Natural killer cell (primary cell): Measurements from ENCODE around the gene FKBP1A. TPM values are rescaled to one million over a fixed set of nuclear protein-coding genes. Genes with fewer than 3 reads are reported as not detected.

ENCODE experiments used
- ATAC-seq, 3 donors: fragments of 150-1000 bp in 2 of 3; fragments of 200-7000 bp in 1 of 3; cut with Tn5 transposase; 1 replicate in 1 of 3; 2 replicates in 2 of 3; pipeline ENCODE4 v1.10.0; 2021; ENCODE audit warnings: mild to moderate bottlenecking in 2 of 3, moderate library complexity in 2 of 3
- DNase-seq, 2 donors: peaks; one replicate each; pipeline versions ENCODE4 v3.0.0 to v3.0.0-alpha.2; 2013 to 2021; ENCODE audit warnings: mixed read lengths in 1 of 2
- H3K27ac ChIP-seq: one replicate; pipeline ENCODE4 v1.5.1; 2013; ENCODE audit warnings: mild to moderate bottlenecking, low read length
- H3K27me3 ChIP-seq: one replicate; pipeline ENCODE4 v1.6.1; 2013; ENCODE audit warnings: low read length; ENCODE audit not compliant: control insufficient read depth, insufficient read depth
- H3K36me3 ChIP-seq: one replicate; pipeline ENCODE4 v1.6.1; 2013; ENCODE audit warnings: low read length; ENCODE audit not compliant: control insufficient read depth, insufficient read depth
- H3K4me1 ChIP-seq: one replicate; pipeline ENCODE4 v1.6.1; 2013; ENCODE audit warnings: low read length; ENCODE audit not compliant: control insufficient read depth, insufficient read depth
- H3K4me3 ChIP-seq: one replicate; pipeline ENCODE4 v1.5.1; 2013; ENCODE audit warnings: low read length
- H3K9me3 ChIP-seq: one replicate; pipeline ENCODE4 v1.6.1; 2013; ENCODE audit warnings: low read length; ENCODE audit not compliant: control insufficient read depth, insufficient read depth
- H3K27ac Mint-ChIP-seq, 2 donors: one replicate each; pipeline ENCODE4 v1.8.0; 2022; ENCODE audit warnings: mild to moderate bottlenecking in 2 of 2, mixed read lengths in 2 of 2, moderate library complexity in 1 of 2
- H3K27me3 Mint-ChIP-seq, 2 donors: one replicate each; pipeline ENCODE4 v1.8.0; 2022; ENCODE audit warnings: low read depth in 2 of 2, mixed read lengths in 2 of 2
- H3K36me3 Mint-ChIP-seq: one replicate; pipeline ENCODE4 v1.8.0; 2022; ENCODE audit warnings: mixed read lengths
- H3K4me1 Mint-ChIP-seq, 2 donors: one replicate each; pipeline ENCODE4 v1.8.0; 2022; ENCODE audit warnings: mixed read lengths in 2 of 2
- H3K4me3 Mint-ChIP-seq: one replicate; pipeline ENCODE4 v1.8.0; 2022; ENCODE audit warnings: mild to moderate bottlenecking, moderate library complexity, mixed read lengths
- H3K9me3 Mint-ChIP-seq, 2 donors: one replicate each; pipeline ENCODE4 v1.8.0; 2022; ENCODE audit warnings: mixed read lengths in 2 of 2
- CTCF ChIP-seq: fragments of 200-600 bp; IDR thresholded peaks from one replicate; pipeline ENCODE4 v1.8.0; 2022; ENCODE audit warnings: antibody characterized with exemption
- WGBS: methylation state at CpG from one replicate; pipeline ENCODE4 v1.1.7; 2013; ENCODE audit warnings: missing lambda C conversion rate; ENCODE audit not compliant: insufficient coverage; 5-methylcytosine and 5-hydroxymethylcytosine counted together
- intact Hi-C: fragments of 100-400 bp; cut with micrococcal nuclease; formaldehyde crosslinking; loops from one replicate; pipeline ENCODE4 v1.14.2; 2022
- total RNA-seq, 4 donors: library from RNA; stranded (reverse); fragments of 120-200 nt in 1 of 4; gene quantifications; one replicate each; pipeline versions ENCODE4 v1.2.3 to v1.2.4, GENCODE V29; 2013 to 2022

Gene FKBP1A
- total RNA-seq, 3 donors from 2014 or later (not counting 1 experiment from before 2014, with no cell fraction given) = 74.6 to 76.4 (median 75.4) TPM

- peaks cover 31 to 32% of the 10 kb centered on the region in 2 donors for H3K4me1 Mint-ChIP-seq
- H3K4me3 Mint-ChIP-seq = no peak overlapping the region
- H3K36me3 Mint-ChIP-seq = peaks cover 17% of the 10 kb centered on the region
- no peaks in the 10 kb centered on the region for H3K27me3 Mint-ChIP-seq
- H3K27ac Mint-ChIP-seq = no peak overlapping the region
- intact Hi-C loops = no loop called here
- Histone ChIP-seq H3K9me3 (no peaks in the 10 kb centered on the region), H3K27me3 (no peaks in the 10 kb centered on the region), H3K36me3 (peaks cover 13% of the 10 kb centered on the region), H3K4me1 (peaks cover 13% of the 10 kb centered on the region), H3K27ac (no peak overlapping the region), H3K4me3 (no peak overlapping the region)
- TF ChIP-seq CTCF = no peak
- DNase-seq = no peak
- no peaks in the 10 kb centered on the region for H3K9me3 Mint-ChIP-seq
- WGBS = 93% methylated on average over 7 of the region's 7 CpGs
- no peak for ATAC-seq
These were observed 32.6 kb downstream of the FKBP1A start for GRCh38 chr20:1360094-1360846.

- H3K9me3 Mint-ChIP-seq = no peaks in the 10 kb centered on the region
- ATAC-seq (no peak), DNase-seq (no peak)
- Histone ChIP-seq H3K4me1 (peaks cover 6% of the 10 kb centered on the region), H3K27me3 (no peaks in the 10 kb centered on the region), H3K36me3 (peaks cover 13% of the 10 kb centered on the region), H3K4me3 (no peak overlapping the region), H3K9me3 (no peaks in the 10 kb centered on the region), H3K27ac (no peak overlapping the region)
- no peak overlapping the region for H3K4me3 Mint-ChIP-seq
- H3K27ac Mint-ChIP-seq = no peak overlapping the region
- intact Hi-C loops = no loop called here
- TF ChIP-seq CTCF = no peak
- no peaks in the 10 kb centered on the region for H3K27me3 Mint-ChIP-seq
- H3K4me1 Mint-ChIP-seq = peaks cover 10 to 15% of the 10 kb centered on the region in 2 donors
- 78% methylated on average over 9 of the region's 9 CpGs for WGBS
- H3K36me3 Mint-ChIP-seq = peaks cover 29% of the 10 kb centered on the region
These were observed 34.8 kb downstream of the FKBP1A start for GRCh38 chr20:1357921-1358671.

- Mint-ChIP-seq H3K36me3 (peaks cover 36% of the 10 kb centered on the region), H3K4me3 (no peak overlapping the region), H3K27ac (no peak overlapping the region), H3K4me1 (peaks cover 0 to 5% of the 10 kb centered on the region in 2 donors), H3K9me3 (peaks cover 2% of the 10 kb centered on the region in 2 donors), H3K27me3 (no peaks in the 10 kb centered on the region)
- ATAC-seq (no peak), DNase-seq (no peak)
- no peaks in the 10 kb centered on the region for H3K9me3 ChIP-seq
- H3K36me3 ChIP-seq = no peaks in the 10 kb centered on the region
- no peaks in the 10 kb centered on the region for H3K4me1 ChIP-seq
- no peak overlapping the region for H3K27ac ChIP-seq
- no peak for TF ChIP-seq CTCF
- intact Hi-C loops = no loop called here
- H3K4me3 ChIP-seq = no peak overlapping the region
- H3K27me3 ChIP-seq = no peaks in the 10 kb centered on the region
These were observed 38.9 kb downstream of the FKBP1A start for GRCh38 chr20:1353956-1354355.
